B cell (primary cell): ENCODE results near the gene AWAT1. TPM values are rescaled to one million over a fixed set of nuclear protein-coding genes. Genes with fewer than 3 reads are reported as not detected.

Source experiments
- ATAC-seq: fragments of 200-7000 bp; cut with Tn5 transposase; one replicate; pipeline ENCODE4 v1.10.0; 2021; ENCODE audit warnings: low read depth, mild to moderate bottlenecking, moderate number of reproducible peaks, moderate library complexity
- CTCF ChIA-PET: fragments of 350-600 bp; sonication (Branson Sonifier 250); formaldehyde crosslinking; loops from one replicate; lab custom pipeline; 2021; ENCODE audit warnings: antibody characterized with exemption, inconsistent platforms; lab: Charles Lee
- POLR2A ChIA-PET: fragments of 350-600 bp; sonication (Branson Sonifier 250); formaldehyde crosslinking; loops from one replicate; lab custom pipeline; 2021; ENCODE audit warnings: antibody characterized with exemption; lab: Charles Lee
- DNase-seq: peaks from one replicate; pipeline ENCODE4 v3.0.0; 2013
- H2AFZ ChIP-seq: 2 replicates; pipeline ENCODE4 v1.6.1; 2012; ENCODE audit warnings: mild to moderate bottlenecking, low read depth, low read length; ENCODE audit not compliant: insufficient read depth, poor library complexity, severe bottlenecking
- H3K27ac ChIP-seq, 2 donors: 1 replicate in 1 of 2; 2 replicates in 1 of 2; pipeline ENCODE4 v1.5.1; 2012 to 2013; ENCODE audit warnings: low read length in 2 of 2, mild to moderate bottlenecking in 2 of 2, moderate library complexity in 1 of 2
- H3K27me3 ChIP-seq, 4 experiments: fragments of 200-600 bp in 1 of 4; sonication (generic) in 1 of 4; replicated peaks in 1 of 4; 1 replicate in 2 of 4; 2 replicates in 2 of 4; pipeline versions ENCODE4 v1.6.1 to v1.7.0; 2013 to 2016; ENCODE audit warnings: low read length in 3 of 4, mild to moderate bottlenecking in 2 of 4, mixed read lengths in 1 of 4, moderate library complexity in 1 of 4; ENCODE audit not compliant: insufficient read depth in 4 of 4, control insufficient read depth in 3 of 4; ENCODE audit errors: control extremely low read depth in 1 of 4
- H3K36me3 ChIP-seq, 2 experiments: replicated peaks in 1 of 2; 1 replicate in 1 of 2; 2 replicates in 1 of 2; pipeline versions ENCODE4 v1.6.1 to v1.7.1; 2013; ENCODE audit warnings: low read length in 1 of 2; ENCODE audit not compliant: insufficient read depth in 2 of 2, control insufficient read depth in 1 of 2; ENCODE audit errors: control extremely low read depth in 1 of 2, extremely low read depth in 1 of 2
- H3K4me1 ChIP-seq, 2 donors: fragments of 200-600 bp in 1 of 2; sonication (generic) in 1 of 2; 1 replicate in 1 of 2; 2 replicates in 1 of 2; pipeline versions ENCODE4 v1.5.1 to v1.6.1; 2013 to 2017; ENCODE audit warnings: low read length in 2 of 2; ENCODE audit not compliant: control insufficient read depth in 2 of 2, insufficient read depth in 2 of 2
- H3K4me2 ChIP-seq: replicated peaks from 2 replicates; pipeline ENCODE3; 2012; ENCODE audit warnings: mild to moderate bottlenecking, low read depth, low read length; ENCODE audit not compliant: poor library complexity, severe bottlenecking
- H3K4me3 ChIP-seq, 5 experiments: fragments of 200-600 bp in 1 of 5; sonication (generic) in 1 of 5; 1 replicate in 3 of 5; 2 replicates in 2 of 5; pipeline versions ENCODE4 v1.5.1 to v1.7.0; 2011 to 2016; ENCODE audit warnings: low read length in 4 of 5, mild to moderate bottlenecking in 4 of 5, low read depth in 2 of 5, control low read depth in 1 of 5, moderate library complexity in 1 of 5; ENCODE audit not compliant: insufficient read depth in 1 of 5; ENCODE audit errors: control extremely low read depth in 1 of 5, extremely low read depth in 1 of 5
- H3K79me2 ChIP-seq: fragments of 200-600 bp; sonication (generic); one replicate; pipeline ENCODE4 v1.6.0; 2016; ENCODE audit warnings: low read length; ENCODE audit not compliant: control insufficient read depth, insufficient read depth
- H3K9ac ChIP-seq: fragments of 200-600 bp; sonication (generic); 2 replicates; pipeline ENCODE4 v1.6.1; 2017; ENCODE audit warnings: mild to moderate bottlenecking, low read length, moderate library complexity
- H3K9me3 ChIP-seq, 3 donors: one replicate each; pipeline versions ENCODE4 v1.6.1 to v1.7.1; 2013; ENCODE audit warnings: low read length in 2 of 3; ENCODE audit not compliant: control insufficient read depth in 2 of 3, insufficient read depth in 1 of 3; ENCODE audit errors: control extremely low read depth in 1 of 3
- H4K20me1 ChIP-seq: 2 replicates; pipeline ENCODE4 v1.6.0; 2012; ENCODE audit warnings: mild to moderate bottlenecking, low read length; ENCODE audit not compliant: insufficient read depth, control insufficient read depth, poor library complexity, severe bottlenecking
- H3K27ac Mint-ChIP-seq: one replicate; pipeline ENCODE4 v1.8.0; 2021; ENCODE audit warnings: mixed read lengths
- H3K27me3 Mint-ChIP-seq: one replicate; pipeline ENCODE4 v1.8.0; 2021; ENCODE audit warnings: mixed read lengths
- H3K4me1 Mint-ChIP-seq: one replicate; pipeline ENCODE4 v1.8.0; 2021; ENCODE audit warnings: mixed read lengths
- H3K4me3 Mint-ChIP-seq: one replicate; pipeline ENCODE4 v1.8.0; 2021; ENCODE audit warnings: mixed read lengths
- H3K9me3 Mint-ChIP-seq: one replicate; pipeline ENCODE4 v1.8.0; 2022; ENCODE audit warnings: mixed read lengths; ENCODE audit not compliant: insufficient read depth
- EZH2 ChIP-seq: IDR thresholded peaks from 2 replicates; pipeline ENCODE4 v1.6.1; 2012; ENCODE audit warnings: borderline replicate concordance, low read depth, mild to moderate bottlenecking, moderate library complexity, low read length; ENCODE audit not compliant: insufficient read depth, poor library complexity, severe bottlenecking
- WGBS: methylation state at CpG from one replicate; pipeline ENCODE4 v1.1.5; 2013; ENCODE audit warnings: missing lambda C conversion rate; ENCODE audit not compliant: insufficient coverage; 5-methylcytosine and 5-hydroxymethylcytosine counted together
- intact Hi-C: fragments of 100-400 bp; cut with micrococcal nuclease; formaldehyde crosslinking; loops from one replicate; pipeline ENCODE4 v1.10.0; 2022
- polyA plus RNA-seq: library from polyadenylated mRNA; depleted of rRNA; stranded (reverse); fragments of >200 nt; gene quantifications from 2 replicates; pipeline ENCODE4 v1.2.3, GENCODE V29; 2012
- total RNA-seq, 2 donors: library from RNA; stranded (reverse); fragments of 120-200 nt in 1 of 2; gene quantifications; 1 replicate in 1 of 2; 2 replicates in 1 of 2; pipeline versions ENCODE4 v1.2.3 to v1.2.4, GENCODE V29; 2013 to 2022
- TF ChIP-seq, protein P1 (sequence below): fragments of 200-600 bp; IDR thresholded peaks from one replicate; pipeline ENCODE4 v1.8.0; 2022; ENCODE audit warnings: antibody characterized with exemption, mild to moderate bottlenecking

AWAT1 gene
- total and polyA plus RNA-seq, 2 donors (not counting 1 experiment from before 2014, with no cell fraction given), result not detected

- intact Hi-C loops, result no loop called here
- no peak overlapping the region for H3K27ac Mint-ChIP-seq
- no peak for TF ChIP-seq EZH2
- TF ChIP-seq, protein P1, sequence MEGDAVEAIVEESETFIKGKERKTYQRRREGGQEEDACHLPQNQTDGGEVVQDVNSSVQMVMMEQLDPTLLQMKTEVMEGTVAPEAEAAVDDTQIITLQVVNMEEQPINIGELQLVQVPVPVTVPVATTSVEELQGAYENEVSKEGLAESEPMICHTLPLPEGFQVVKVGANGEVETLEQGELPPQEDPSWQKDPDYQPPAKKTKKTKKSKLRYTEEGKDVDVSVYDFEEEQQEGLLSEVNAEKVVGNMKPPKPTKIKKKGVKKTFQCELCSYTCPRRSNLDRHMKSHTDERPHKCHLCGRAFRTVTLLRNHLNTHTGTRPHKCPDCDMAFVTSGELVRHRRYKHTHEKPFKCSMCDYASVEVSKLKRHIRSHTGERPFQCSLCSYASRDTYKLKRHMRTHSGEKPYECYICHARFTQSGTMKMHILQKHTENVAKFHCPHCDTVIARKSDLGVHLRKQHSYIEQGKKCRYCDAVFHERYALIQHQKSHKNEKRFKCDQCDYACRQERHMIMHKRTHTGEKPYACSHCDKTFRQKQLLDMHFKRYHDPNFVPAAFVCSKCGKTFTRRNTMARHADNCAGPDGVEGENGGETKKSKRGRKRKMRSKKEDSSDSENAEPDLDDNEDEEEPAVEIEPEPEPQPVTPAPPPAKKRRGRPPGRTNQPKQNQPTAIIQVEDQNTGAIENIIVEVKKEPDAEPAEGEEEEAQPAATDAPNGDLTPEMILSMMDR, result no peak
- Histone ChIP-seq H2AFZ (no peak overlapping the region), H3K4me2 (no peak overlapping the region), H3K4me3 (no peak overlapping the region), H3K27me3 (no peaks in the 10 kb centered on the region), H3K36me3 (no peaks in the 10 kb centered on the region), H3K27ac (no peak overlapping the region), H3K9me3 (no peaks in the 10 kb centered on the region), H3K79me2 (no peaks in the 10 kb centered on the region), H3K4me1 (no peaks in the 10 kb centered on the region), H3K9ac (no peak overlapping the region), H4K20me1 (no peaks in the 10 kb centered on the region)
- H3K4me1 Mint-ChIP-seq, result no peaks in the 10 kb centered on the region
- H3K4me3 Mint-ChIP-seq, result no peak overlapping the region
- no peaks in the 10 kb centered on the region for H3K9me3 Mint-ChIP-seq
- no peak for DNase-seq
- no peak for ATAC-seq
- no peaks in the 10 kb centered on the region for H3K27me3 Mint-ChIP-seq
- WGBS, result no CpG with 5 or more reads among the region's 2 CpGs
- POLR2A ChIA-PET, result no interaction called here
- CTCF ChIA-PET, result no interaction called here
These were observed 21.0 kb downstream of the AWAT1 start for GRCh38 chrX:70255452-70255851.

DNA sequence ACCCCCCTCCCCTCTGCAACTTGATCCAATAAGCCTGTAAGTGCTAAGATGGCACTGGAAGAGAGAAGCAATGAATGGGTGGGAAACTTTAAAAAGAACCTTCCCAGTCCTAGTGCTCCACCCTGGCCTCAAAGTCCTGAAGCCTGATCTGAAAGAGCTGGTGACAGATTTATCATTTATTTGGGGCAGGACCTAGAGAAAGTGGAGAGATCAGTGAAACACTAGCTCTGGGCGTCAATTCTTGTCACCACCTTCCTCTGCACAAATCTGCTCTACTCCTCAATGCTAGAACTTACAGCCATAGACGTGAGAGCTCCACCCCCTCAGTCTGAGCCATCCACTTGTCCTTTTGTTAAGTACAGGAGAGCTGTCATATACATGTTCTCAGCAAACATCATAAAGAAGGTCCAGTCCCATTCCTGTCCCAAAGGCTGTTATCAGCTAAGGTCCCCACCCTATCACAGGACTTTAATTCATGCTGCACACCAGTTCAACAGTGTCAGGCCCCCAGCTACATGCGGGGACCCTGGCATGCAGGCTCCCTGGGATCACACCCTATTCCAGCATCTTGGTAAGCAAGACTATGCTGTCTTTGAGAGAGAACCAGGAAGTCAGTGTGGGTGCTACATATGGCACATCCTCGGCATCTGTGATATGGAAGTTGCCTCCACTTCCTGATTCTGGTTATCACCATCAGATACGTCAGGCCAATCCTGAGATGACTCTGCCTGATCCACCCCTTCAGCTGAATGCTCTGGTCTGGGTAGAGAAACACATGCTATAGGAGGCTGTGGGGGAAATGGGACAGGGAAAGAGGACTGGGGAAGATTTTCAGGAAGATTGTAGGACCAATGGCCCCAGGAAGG is 23.2 kb downstream of the AWAT1 start:
- H3K4me3 ChIP-seq, result no peak overlapping the region
- Mint-ChIP-seq H3K4me3 (no peak overlapping the region), H3K4me1 (no peaks in the 10 kb centered on the region), H3K27ac (no peak overlapping the region), H3K27me3 (no peaks in the 10 kb centered on the region), H3K9me3 (no peaks in the 10 kb centered on the region)
- H3K27me3 ChIP-seq, result no peaks in the 10 kb centered on the region
- H3K9ac ChIP-seq, result no peak overlapping the region
- ATAC-seq, result no peak
- CTCF ChIA-PET, result no interaction called here
- DNase-seq, result no peak
- no peak overlapping the region for H3K27ac ChIP-seq
- H3K36me3 ChIP-seq, result no peaks in the 10 kb centered on the region
- H3K4me2 ChIP-seq, result no peak overlapping the region
- H3K79me2 ChIP-seq, result no peaks in the 10 kb centered on the region
- POLR2A ChIA-PET, result no interaction called here
- no peak for TF ChIP-seq EZH2
- TF ChIP-seq, protein P1, result no peak
- WGBS, result 100% methylated on average over 1 of the region's 5 CpGs
- no peaks in the 10 kb centered on the region for H4K20me1 ChIP-seq
- no peaks in the 10 kb centered on the region for H3K9me3 ChIP-seq
- intact Hi-C loops, result no loop called here
- no peaks in the 10 kb centered on the region for H3K4me1 ChIP-seq
- H2AFZ ChIP-seq, result no peak overlapping the region
